H9 (cell line): ENCODE measurements around the gene VIT. TPM values are rescaled to one million over a fixed set of nuclear protein-coding genes. Genes with fewer than 3 reads are reported as not detected.

Source experiments
- DNase-seq: peaks from one replicate; pipeline ENCODE4 v3.0.0-alpha.2; 2017
- H2AFZ ChIP-seq: one replicate; pipeline ENCODE4 v1.6.1; 2013; ENCODE audit warnings: mild to moderate bottlenecking, low read length, control low read depth, moderate library complexity
- H2AK5ac ChIP-seq: 2 replicates; pipeline ENCODE4 v1.6.1; 2013; ENCODE audit warnings: low read length, control low read depth, mixed read lengths; ENCODE audit not compliant: insufficient read length
- H2BK120ac ChIP-seq: one replicate; pipeline ENCODE4 v1.6.1; 2013; ENCODE audit warnings: low read depth, mild to moderate bottlenecking, low read length, control low read depth, inconsistent platforms; ENCODE audit not compliant: poor library complexity, severe bottlenecking
- H2BK12ac ChIP-seq: 2 replicates; pipeline ENCODE4 v1.6.1; 2013; ENCODE audit warnings: low read length, control low read depth, mixed read lengths, low read depth; ENCODE audit not compliant: insufficient read length
- H2BK15ac ChIP-seq: 2 replicates; pipeline ENCODE4 v1.6.1; 2013; ENCODE audit warnings: low read depth, low read length, control low read depth
- H2BK20ac ChIP-seq: one replicate; pipeline ENCODE4 v1.6.1; 2013; ENCODE audit warnings: low read depth, mild to moderate bottlenecking, low read length, control low read depth, inconsistent platforms; ENCODE audit not compliant: poor library complexity, severe bottlenecking
- H2BK5ac ChIP-seq: 2 replicates; pipeline ENCODE4 v1.6.1; 2013; ENCODE audit warnings: low read length, control low read depth, mixed read lengths; ENCODE audit not compliant: insufficient read length
- H3K14ac ChIP-seq: 2 replicates; pipeline ENCODE4 v1.6.1; 2013; ENCODE audit warnings: low read length, control low read depth; ENCODE audit not compliant: insufficient read depth
- H3K18ac ChIP-seq: 2 replicates; pipeline ENCODE4 v1.6.1; 2013; ENCODE audit warnings: low read depth, mild to moderate bottlenecking, mixed read lengths, low read length, control low read depth; ENCODE audit not compliant: insufficient read length
- H3K23ac ChIP-seq: 2 replicates; pipeline ENCODE4 v1.6.1; 2013; ENCODE audit warnings: low read length, control low read depth, mixed read lengths, low read depth; ENCODE audit not compliant: insufficient read length
- H3K23me2 ChIP-seq: 2 replicates; pipeline ENCODE4 v1.6.1; 2013; ENCODE audit warnings: low read depth, mild to moderate bottlenecking, mixed read lengths, low read length, control low read depth; ENCODE audit not compliant: insufficient read length, poor library complexity, severe bottlenecking
- H3K27ac ChIP-seq: 2 replicates; pipeline ENCODE4 v1.5.1; 2013; ENCODE audit warnings: low read length, control low read depth, mixed read lengths, low read depth; ENCODE audit not compliant: insufficient read length
- H3K27me3 ChIP-seq: 2 replicates; pipeline ENCODE4 v1.6.1; 2013; ENCODE audit warnings: low read length, control low read depth, inconsistent platforms; ENCODE audit not compliant: insufficient read depth
- H3K4ac ChIP-seq: 2 replicates; pipeline ENCODE4 v1.6.1; 2013; ENCODE audit warnings: low read depth, mild to moderate bottlenecking, control low read depth, inconsistent platforms, low read length, moderate library complexity
- H3K4me1 ChIP-seq: 2 replicates; pipeline ENCODE4 v1.6.1; 2013; ENCODE audit warnings: low read length, control low read depth, inconsistent platforms; ENCODE audit not compliant: insufficient read depth
- H3K4me2 ChIP-seq: 2 replicates; pipeline ENCODE4 v1.6.1; 2013; ENCODE audit warnings: low read length, control low read depth, mixed read lengths; ENCODE audit not compliant: insufficient read length, insufficient read depth
- H3K56ac ChIP-seq: 2 replicates; pipeline ENCODE4 v1.6.1; 2013; ENCODE audit warnings: low read depth, mild to moderate bottlenecking, mixed read lengths, low read length, control low read depth; ENCODE audit not compliant: insufficient read length
- H3K79me1 ChIP-seq: 2 replicates; pipeline ENCODE4 v1.6.1; 2013; ENCODE audit warnings: low read depth, mild to moderate bottlenecking, moderate library complexity, low read length, control low read depth, inconsistent platforms; ENCODE audit not compliant: insufficient read depth, poor library complexity, severe bottlenecking
- H3K79me2 ChIP-seq: 2 replicates; pipeline ENCODE4 v1.6.1; 2013; ENCODE audit warnings: low read length, control low read depth, inconsistent platforms; ENCODE audit not compliant: insufficient read depth
- H3K9ac ChIP-seq: 2 replicates; pipeline ENCODE4 v1.6.1; 2013; ENCODE audit warnings: low read length, control low read depth, mixed read lengths; ENCODE audit not compliant: insufficient read length; ENCODE audit errors: extremely low read depth
- H3K9me3 ChIP-seq: one replicate; pipeline ENCODE4 v1.6.1; 2013; ENCODE audit warnings: low read depth, low read length, inconsistent platforms; ENCODE audit not compliant: control insufficient read depth
- H3T11ph ChIP-seq: one replicate; pipeline ENCODE4 v1.6.1; 2013; ENCODE audit warnings: mild to moderate bottlenecking, low read length, control low read depth, inconsistent platforms
- H4K20me1 ChIP-seq: one replicate; pipeline ENCODE4 v1.6.1; 2013; ENCODE audit not compliant: control insufficient read depth, insufficient read length, insufficient read depth
- H4K5ac ChIP-seq: 2 replicates; pipeline ENCODE4 v1.6.1; 2013; ENCODE audit warnings: low read depth, mild to moderate bottlenecking, mixed read lengths, low read length, control low read depth; ENCODE audit not compliant: insufficient read length
- H4K8ac ChIP-seq: replicated peaks from 2 replicates; pipeline ENCODE4 v1.6.1; 2013; ENCODE audit warnings: low read length, control low read depth, mixed read lengths, low read depth; ENCODE audit not compliant: insufficient read length
- H4K91ac ChIP-seq: 2 replicates; pipeline ENCODE4 v1.6.1; 2013; ENCODE audit warnings: low read depth, mild to moderate bottlenecking, moderate library complexity, mixed read lengths, low read length, control low read depth; ENCODE audit not compliant: insufficient read length
- H3K27ac Mint-ChIP-seq, 3 experiments: 2 replicates in 2 of 3; 3 replicates in 1 of 3; pipeline ENCODE4 v1.8.0; 2020 to 2021; ENCODE audit warnings: mixed read lengths in 3 of 3, mild to moderate bottlenecking in 1 of 3, moderate library complexity in 1 of 3
- H3K27me3 Mint-ChIP-seq: 2 replicates; pipeline ENCODE4 v1.8.0; 2021; ENCODE audit warnings: low read depth, mild to moderate bottlenecking, moderate library complexity, mixed read lengths
- H3K36me3 Mint-ChIP-seq, 3 experiments: 2 replicates in 2 of 3; 3 replicates in 1 of 3; pipeline ENCODE4 v1.8.0; 2020 to 2021; ENCODE audit warnings: low read depth in 3 of 3, mixed read lengths in 3 of 3; ENCODE audit not compliant: insufficient read depth in 1 of 3
- H3K4me1 Mint-ChIP-seq, 2 experiments: 2 replicates each; pipeline ENCODE4 v1.8.0; 2020; ENCODE audit warnings: mixed read lengths in 2 of 2
- H3K4me3 Mint-ChIP-seq, 2 experiments: 2 replicates in 1 of 2; 3 replicates in 1 of 2; pipeline ENCODE4 v1.8.0; 2020 to 2021; ENCODE audit warnings: mild to moderate bottlenecking in 2 of 2, mixed read lengths in 2 of 2, moderate library complexity in 1 of 2
- H3K9me3 Mint-ChIP-seq, 2 experiments: 2 replicates in 1 of 2; 3 replicates in 1 of 2; pipeline ENCODE4 v1.8.0; 2020; ENCODE audit warnings: mild to moderate bottlenecking in 2 of 2, mixed read lengths in 2 of 2, moderate library complexity in 1 of 2
- CTCF ChIP-seq: fragments of 200-600 bp; sonication (generic); conservative IDR thresholded peaks from 3 replicates; pipeline ENCODE4 v1.8.0; 2021; ENCODE audit warnings: antibody characterized with exemption, mild to moderate bottlenecking
- WGBS: extraction: QIAGEN DNeasy Blood & Tissue Kit; methylation state at CpG from one replicate; pipeline ENCODE4 v1.1.7; 2013; ENCODE audit warnings: missing lambda C conversion rate, low lambda C conversion rate, mixed read lengths; ENCODE audit not compliant: insufficient read length; ENCODE audit errors: extremely low coverage; 5-methylcytosine and 5-hydroxymethylcytosine counted together
- total RNA-seq: library from RNA; stranded (reverse); gene quantifications from 2 replicates; pipeline ENCODE4 v1.2.1, GENCODE V29; 2021

The VIT gene
- total RNA-seq, 1 experiment from 2014 or later = 0.15 TPM

- no peak for DNase-seq
- H3K9ac ChIP-seq = no peak overlapping the region
- Mint-ChIP-seq H3K36me3 (peaks cover 3 to 10% (median 4%) of the 10 kb centered on the region in 3 experiments; a peak in 6 of 7 replicates), H3K27me3 (no peaks in the 10 kb centered on the region), H3K9me3 (peaks cover 8 to 9% of the 10 kb centered on the region in 2 experiments; a peak in 4 of 5 replicates), H3K4me1 (peaks cover 16 to 18% of the 10 kb centered on the region in 2 experiments), H3K4me3 (no peak overlapping the region), H3K27ac (peak overlapping the region in 1 of 3 experiments; percentile 3; a peak in 1 of 7 replicates)
- WGBS = no CpG with 5 or more reads among the region's 8 CpGs
- no peak overlapping the region for H2BK5ac ChIP-seq
- no peak overlapping the region for H3K4ac ChIP-seq
- H4K91ac ChIP-seq = no peak overlapping the region
- H2AK5ac ChIP-seq = no peak overlapping the region
- H2BK20ac ChIP-seq = no peak overlapping the region
- no peak overlapping the region for H3K14ac ChIP-seq
- TF ChIP-seq CTCF = peak; percentile 34
- no peak overlapping the region for H3T11ph ChIP-seq
- no peaks in the 10 kb centered on the region for H4K20me1 ChIP-seq
- no peak overlapping the region for H4K5ac ChIP-seq
- H3K4me1 ChIP-seq = no peaks in the 10 kb centered on the region; the same call in 1 of the 2 replicates
- H3K79me1 ChIP-seq = no peaks in the 10 kb centered on the region
- H3K23me2 ChIP-seq = no peaks in the 10 kb centered on the region
- H3K4me2 ChIP-seq = no peak overlapping the region
- no peak overlapping the region for H3K18ac ChIP-seq
- H3K27ac ChIP-seq = no peak overlapping the region
- H2AFZ ChIP-seq = no peak overlapping the region
- no peaks in the 10 kb centered on the region for H3K27me3 ChIP-seq
- no peak overlapping the region for H3K56ac ChIP-seq
- H3K9me3 ChIP-seq = no peaks in the 10 kb centered on the region
- H4K8ac ChIP-seq = no peak overlapping the region
- no peak overlapping the region for H2BK15ac ChIP-seq
- no peak overlapping the region for H2BK12ac ChIP-seq
- H2BK120ac ChIP-seq = no peak overlapping the region
- no peak overlapping the region for H3K23ac ChIP-seq
- no peaks in the 10 kb centered on the region for H3K79me2 ChIP-seq
Measured at GRCh38 chr2:36708041-36708741, 11.7 kb downstream of the VIT start.
